K562 (cell line): Measurements from ENCODE around the gene CTBS. TPM values are rescaled to one million over a fixed set of nuclear protein-coding genes. Genes with fewer than 3 reads are reported as not detected.

Experiments
- ATAC-seq: fragments of 200-7000 bp; cut with Tn5 transposase; 3 replicates; pipeline ENCODE4 v1.9.1; 2020; ENCODE audit warnings: moderate library complexity
- BruUV-seq: library from RNA; stranded (reverse); fragments of 400-500 nt; replicated peaks from 2 replicates; lab custom pipeline; 2021; lab: Mats Ljungman, UMichigan
- CTCF ChIA-PET: fragments of 300-600 bp; formaldehyde crosslinking; extraction: SDS; loops from one replicate; lab custom pipeline; 2021; ENCODE audit warnings: low intra/inter-chr PET ratio; lab: Yijun Ruan, JAX
- POLR2A ChIA-PET: fragments of 300-600, 350-650 bp; sonication (Branson Sonifier 250); formaldehyde crosslinking; extraction: SDS; loops from one replicate; lab custom pipeline; 2021; ENCODE audit warnings: antibody characterized with exemption, inconsistent platforms; lab: Yijun Ruan, JAX
- DNase-seq, 4 experiments: peaks; one replicate each; pipeline versions ENCODE4 v3.0.0 to v3.0.0-alpha.2; 2011 to 2018; ENCODE audit warnings: low spot score in 3 of 4, mixed read lengths in 3 of 4; ENCODE audit errors: extremely low read depth in 1 of 4
- FAIRE-seq: peaks from 2 replicates; lab custom pipeline; 2011; peaks lifted over from hg19 to GRCh38; lab: Jason Lieb, UNC
- H2AFZ ChIP-seq: 2 replicates; pipeline ENCODE4 v1.6.0; 2011; ENCODE audit warnings: low read depth, low read length, control low read depth, inconsistent platforms
- H3K27ac ChIP-seq: fragments of 200-600 bp; 3 replicates; pipeline ENCODE4 v1.8.0; 2011; ENCODE audit warnings: low read depth, mild to moderate bottlenecking, control low read depth, inconsistent platforms, low read length, moderate library complexity, mixed read lengths; ENCODE audit errors: extremely low read depth
- H3K27me3 ChIP-seq, 2 experiments: fragments of 300-600 bp in 1 of 2; 2 replicates in 1 of 2; 3 replicates in 1 of 2; pipeline versions ENCODE4 v1.6.0 to v1.8.0; 2011; ENCODE audit warnings: inconsistent platforms in 2 of 2, low read length in 2 of 2, mild to moderate bottlenecking in 1 of 2, mixed read lengths in 1 of 2, moderate library complexity in 1 of 2; ENCODE audit not compliant: control insufficient read depth in 2 of 2, insufficient read depth in 2 of 2
- H3K36me3 ChIP-seq: fragments of 300-600 bp; 3 replicates; pipeline ENCODE4 v1.8.0; 2011; ENCODE audit warnings: mild to moderate bottlenecking, low read length, inconsistent platforms; ENCODE audit not compliant: control insufficient read depth, insufficient read depth
- H3K4me1 ChIP-seq, 2 experiments: fragments of 200-600 bp in 1 of 2; replicated peaks in 1 of 2; 2 replicates in 1 of 2; 3 replicates in 1 of 2; pipeline versions ENCODE4 v1.5.1 to v1.8.0; 2011; ENCODE audit warnings: inconsistent platforms in 2 of 2, low read length in 2 of 2, mild to moderate bottlenecking in 1 of 2, mixed read lengths in 1 of 2, moderate library complexity in 1 of 2; ENCODE audit not compliant: control insufficient read depth in 2 of 2, insufficient read depth in 2 of 2
- H3K4me2 ChIP-seq: 2 replicates; pipeline ENCODE4 v1.6.1; 2011; ENCODE audit warnings: low read length, control low read depth, inconsistent platforms, mixed read lengths; ENCODE audit not compliant: insufficient read depth
- H3K4me3 ChIP-seq: fragments of 200-600 bp; sonication (generic), shearing (Covaris generic); 2 replicates; pipeline ENCODE4 v1.5.1; 2016; ENCODE audit warnings: control low read depth, inconsistent platforms
- H3K79me2 ChIP-seq: fragments of 200-600 bp; 3 replicates; pipeline ENCODE4 v1.8.0; 2011; ENCODE audit warnings: low read length, inconsistent platforms; ENCODE audit not compliant: control insufficient read depth, insufficient read depth
- H3K9ac ChIP-seq, 2 experiments: 2 replicates each; pipeline versions ENCODE4 v1.6.0 to v1.6.1; 2011; ENCODE audit warnings: low read depth in 2 of 2, low read length in 2 of 2, control low read depth in 1 of 2, inconsistent platforms in 1 of 2, mild to moderate bottlenecking in 1 of 2, mixed read lengths in 1 of 2; ENCODE audit not compliant: insufficient read depth in 1 of 2
- H3K9me1 ChIP-seq: one replicate; pipeline ENCODE4 v1.6.0; 2011; ENCODE audit warnings: inconsistent platforms, mild to moderate bottlenecking, low read length, moderate library complexity; ENCODE audit not compliant: control insufficient read depth, insufficient read depth
- H3K9me3 ChIP-seq: replicated peaks from 2 replicates; pipeline ENCODE4 v1.5.1; 2011; ENCODE audit warnings: low read depth, low read length, inconsistent platforms; ENCODE audit not compliant: control insufficient read depth, insufficient read depth
- H4K20me1 ChIP-seq: replicated peaks from 2 replicates; pipeline ENCODE4 v1.6.1; 2011; ENCODE audit warnings: low read length, inconsistent platforms, mixed read lengths; ENCODE audit not compliant: control insufficient read depth, insufficient read depth
- BCLAF1 ChIP-seq, 2 experiments: fragments of 450-650 bp in 1 of 2; IDR thresholded peaks; 2 replicates each; pipeline ENCODE4 v1.6.1; 2011 to 2017; ENCODE audit warnings: low read depth in 2 of 2, antibody characterized with exemption in 1 of 2, borderline replicate concordance in 1 of 2, low read length in 1 of 2, mild to moderate bottlenecking in 1 of 2, mixed read lengths in 1 of 2; ENCODE audit not compliant: control insufficient read depth in 1 of 2
- CBFA2T2 ChIP-seq: fragments of 450-650 bp; conservative IDR thresholded peaks from 2 replicates; pipeline ENCODE4 v1.6.1; 2017; ENCODE audit warnings: mild to moderate bottlenecking
- CREB1 ChIP-seq, 2 experiments: sonication (generic) in 1 of 2; formaldehyde crosslinking in 1 of 2; IDR thresholded peaks; 2 replicates each; pipeline versions ENCODE4 v1.6.1 to v1.8.0; 2012 to 2022; ENCODE audit warnings: inconsistent platforms in 1 of 2, mild to moderate bottlenecking in 1 of 2, missing genetic modification reagents in 1 of 2, moderate library complexity in 1 of 2
- NR2C2 ChIP-seq, 2 experiments: fragments of 200-800 bp in 1 of 2; sonication (Bioruptor generic) in 1 of 2; sonication (generic) in 1 of 2; formaldehyde crosslinking in 1 of 2; IDR thresholded peaks; 2 replicates each; pipeline versions ENCODE4 v1.6.1 to v1.8.0; 2016 to 2022; ENCODE audit warnings: mild to moderate bottlenecking in 1 of 2, missing compliant biosample characterization in 1 of 2, missing genetic modification characterization in 1 of 2, missing genetic modification reagents in 1 of 2
- POLR3A ChIP-seq: IDR thresholded peaks from 2 replicates; pipeline ENCODE4 v1.6.1; 2011; ENCODE audit warnings: borderline replicate concordance, mild to moderate bottlenecking, moderate library complexity; ENCODE audit not compliant: insufficient read length, insufficient read depth; ENCODE audit errors: extremely low read depth
- RAD51 ChIP-seq: fragments of 450-650 bp; IDR thresholded peaks from 2 replicates; pipeline ENCODE4 v1.7.1; 2016; ENCODE audit warnings: low read depth, mild to moderate bottlenecking, borderline replicate concordance
- TFE3 ChIP-seq: fragments of 450-650 bp; formaldehyde crosslinking; IDR thresholded peaks from 2 replicates; pipeline ENCODE4 v1.4.0; 2020; ENCODE audit warnings: mild to moderate bottlenecking, mixed read lengths
- ZNF655 ChIP-seq: fragments of 250-450 bp; sonication (Bioruptor Pico); IDR thresholded peaks from 2 replicates; pipeline ENCODE4 v1.5.0; 2021
- WGBS: fragments of 100-300 bp; shearing (Covaris generic); methylation state at CpG from one replicate; pipeline ENCODE4 v1.1.6; 2016; ENCODE audit warnings: low coverage, mixed read lengths; ENCODE audit not compliant: insufficient coverage; ENCODE audit errors: missing lambda C conversion rate; 5-methylcytosine and 5-hydroxymethylcytosine counted together
- in situ Hi-C: fragments of 300-500 bp; cut with MboI; formaldehyde crosslinking; loops from 4 replicates; pipeline ENCODE4 v1.15.0; 2018; ENCODE audit warnings: inconsistent platforms, mixed read lengths
- intact Hi-C: fragments of 100-400 bp; cut with micrococcal nuclease; formaldehyde crosslinking; loops from 2 replicates; pipeline ENCODE4 v1.14.2; 2022
- polyA plus RNA-seq, 8 experiments: library from polyadenylated mRNA; depleted of rRNA in 4 of 8; stranded (reverse) in 5 of 8; unstranded in 3 of 8; fragments of >200 nt; fragmentation: Nextera tagmentation in 2 of 8; fragmentation: Illumina TruSeq in 1 of 8; extraction: Ambion mirVana in 2 of 8; extraction: Trizol in 1 of 8; gene quantifications; 2 replicates each; pipeline versions ENCODE4 v1.2.1 to v1.2.3, GENCODE V29; 2011 to 2014; ENCODE audit warnings: inconsistent platforms in 1 of 8, missing spikeins in 1 of 8
- total RNA-seq, 7 experiments: library from RNA; depleted of rRNA in 6 of 7; stranded (reverse); fragments of >200 nt in 6 of 7; fragmentation: Illumina TruSeq in 2 of 7; extraction: Trizol in 2 of 7; gene quantifications; 2 replicates each; pipeline versions ENCODE4 v1.2.1 to v1.2.3, GENCODE V29; 2011 to 2021; ENCODE audit warnings: low replicate concordance in 1 of 7

CTBS gene
- total and polyA plus RNA-seq, 9 of the 15 experiments (the other 6 are each of a cell fraction or from before 2014, with no cell fraction given): 3.0 to 19.8 (median 9.9) TPM

- no peak for TF ChIP-seq ZNF655 (CRISPR knock-in tag)
- no peak for TF ChIP-seq NR2C2 (CRISPR knock-in tag; IDR thresholded peaks at IDR 0.05)
- no peak for TF ChIP-seq NR2C2 (tag; IDR thresholded peaks at IDR 0.05)
- TF ChIP-seq CREB1 (IDR thresholded peaks at IDR 0.05): no peak
- TF ChIP-seq CREB1 (CRISPR knock-in tag; IDR thresholded peaks at IDR 0.05): no peak
These were observed 69.4 kb downstream of the CTBS start (continued) for GRCh38 chr1:84504580-84505492.

GRCh38 chr1:84502927-84503326 lies 71.3 kb downstream of the CTBS start:
- FAIRE-seq (no peak), ATAC-seq (no peak), DNase-seq (no peak)
- in situ Hi-C loops (no loop called here), intact Hi-C loops (loop anchor here (10.0 kb wide), 1 partner anchor 198 kb away; the partner anchor contains the start of gene SAMD13)
- no TSS peak for BruUV-seq
- ChIA-PET CTCF (no interaction called here), POLR2A (interaction anchor here (0.8 to 4.1 kb wide), 4 partner anchors 10 to 71 kb away, joined by 4 to 34 read pairs (median 4); partner anchors contain the start of gene CTBS)
- Histone ChIP-seq H3K27me3 (no peaks in the 10 kb centered on the region), H3K9me3 (no peaks in the 10 kb centered on the region), H3K9ac (no peak overlapping the region), H3K4me1 (peaks cover 2 to 7% of the 10 kb centered on the region in 2 experiments; a peak in 4 of 5 replicates), H3K9me1 (no peaks in the 10 kb centered on the region), H3K4me3 (no peak overlapping the region), H3K36me3 (peaks cover 71% of the 10 kb centered on the region), H3K4me2 (peak overlapping the region; percentile 98; the same call in 1 of the 2 replicates), H2AFZ (no peak overlapping the region), H4K20me1 (peaks cover 18% of the 10 kb centered on the region)
- 72% methylated on average over 5 of the region's 5 CpGs for WGBS
- TF ChIP-seq POLR3A: no peak
- peak; percentile 64 for TF ChIP-seq RAD51
- peak; percentile 66 for TF ChIP-seq TFE3 (CRISPR knock-in tag)
- peak; percentile 35; the same call in 1 of the 2 replicates for TF ChIP-seq CBFA2T2
- no peak for TF ChIP-seq BCLAF1 (IDR thresholded peaks at IDR 0.05; ENCODE audit: borderline replicate concordance in 1 of 2, control insufficient read depth in 1 of 2, low read depth in 2 of 2, low read length in 1 of 2)
- TF ChIP-seq, all 486 proteins: peak for 3
- H3K27ac ChIP-seq: no peak overlapping the region
- peaks cover 84% of the 10 kb centered on the region for H3K79me2 ChIP-seq
